ENCODE results near the gene B3GNT8.
"Not testable (repeated sequence)": the region's sequence is repeated elsewhere in the genome, so short reads cannot be mapped to it uniquely, and the experiment has no call there.

B3GNT8 gene

GRCh38 chr19:41414461-41414860, 12.7 kb downstream of the B3GNT8 start:
- no peak for DNase-seq (ENCODE audit: low spot score)

DNA sequence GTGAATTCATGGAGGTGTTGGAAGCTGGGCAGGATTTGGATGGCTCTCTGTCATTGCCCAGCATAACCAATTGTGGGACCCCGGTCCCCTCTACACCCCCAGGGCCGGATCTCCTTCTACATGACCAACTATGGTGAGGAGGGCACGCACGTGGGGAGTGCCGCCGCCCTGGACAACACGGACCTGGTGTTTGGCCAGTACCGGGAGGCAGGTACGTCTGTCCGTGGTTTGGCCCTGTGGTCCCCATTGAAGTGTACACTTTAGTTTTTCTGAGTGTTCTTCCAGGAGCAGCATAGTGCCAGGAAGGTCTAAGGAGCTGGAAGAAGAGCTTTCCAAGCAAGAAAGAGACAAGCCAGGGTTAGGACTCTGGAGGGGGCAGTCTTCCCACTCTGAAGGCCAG, 13.2 kb downstream of the B3GNT8 start:
- DNase-seq (ENCODE audit: low spot score) = no peak

DNA sequence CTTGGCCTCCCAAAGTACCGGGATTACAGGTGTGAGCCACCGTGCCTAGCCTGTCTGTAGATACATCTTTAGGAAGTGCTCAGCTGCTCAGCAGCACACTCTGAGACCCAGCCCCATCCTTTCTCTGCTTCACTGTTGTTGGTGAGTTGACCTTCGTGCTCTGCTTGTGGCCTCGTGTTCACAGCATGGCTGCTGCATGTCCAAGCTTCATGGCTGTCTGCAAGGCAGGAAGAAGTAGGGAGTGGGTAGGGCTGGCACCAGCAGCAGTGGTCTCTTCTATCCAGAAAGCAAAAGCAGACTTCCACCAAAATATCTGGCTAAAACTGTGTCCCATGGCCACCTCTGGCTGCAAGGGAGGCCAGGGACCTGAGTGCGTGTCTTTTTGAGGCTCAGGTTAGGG, 14.2 kb downstream of the B3GNT8 start:
- no peak for DNase-seq (ENCODE audit: low spot score)

DNA sequence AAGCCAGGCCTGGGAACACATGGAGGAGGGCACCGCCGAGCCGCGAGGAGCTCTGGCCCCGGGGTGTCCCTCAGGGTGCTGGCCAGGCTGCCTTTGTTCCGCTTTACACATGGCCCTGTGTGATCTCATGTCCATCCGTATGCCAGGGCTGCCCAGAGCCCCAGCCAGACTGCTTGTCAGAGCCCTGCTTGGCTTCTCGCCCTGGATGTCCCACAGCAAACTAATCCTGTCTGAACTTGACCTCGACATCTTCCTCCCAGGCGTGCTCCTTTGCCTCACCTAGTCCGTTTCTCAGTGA, 15.3 kb downstream of the B3GNT8 start:
- DNase-seq (ENCODE audit: low spot score) = no peak

- no peak for DNase-seq (ENCODE audit: low spot score)
These were observed 15.8 kb downstream of the B3GNT8 start for GRCh38 chr19:41411100-41411967.

- no peak for DNase-seq (ENCODE audit: low spot score)
These were observed 16.7 kb downstream of the B3GNT8 start for GRCh38 chr19:41410336-41411054.

DNA sequence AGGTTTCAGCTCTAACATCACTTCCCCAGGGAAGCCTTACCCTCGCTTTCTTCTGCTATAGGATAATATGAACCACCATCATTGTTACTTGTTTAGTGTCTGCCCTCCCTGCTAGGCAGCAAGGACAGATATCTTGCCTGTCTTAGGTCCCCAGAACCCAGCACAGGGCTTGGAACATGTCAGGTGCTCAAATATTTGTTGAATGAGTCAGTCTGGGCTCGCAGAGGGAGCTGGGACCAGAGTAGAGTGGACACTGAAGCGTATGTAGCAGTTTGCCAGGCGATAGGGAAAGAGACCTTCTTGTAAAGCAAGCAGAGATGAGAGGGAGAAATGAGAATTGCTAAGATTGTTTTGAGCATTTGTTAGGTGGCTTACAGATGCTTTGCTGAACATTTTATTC, 17.9 kb downstream of the B3GNT8 start:
- DNase-seq (ENCODE audit: low spot score) = no peak

DNA sequence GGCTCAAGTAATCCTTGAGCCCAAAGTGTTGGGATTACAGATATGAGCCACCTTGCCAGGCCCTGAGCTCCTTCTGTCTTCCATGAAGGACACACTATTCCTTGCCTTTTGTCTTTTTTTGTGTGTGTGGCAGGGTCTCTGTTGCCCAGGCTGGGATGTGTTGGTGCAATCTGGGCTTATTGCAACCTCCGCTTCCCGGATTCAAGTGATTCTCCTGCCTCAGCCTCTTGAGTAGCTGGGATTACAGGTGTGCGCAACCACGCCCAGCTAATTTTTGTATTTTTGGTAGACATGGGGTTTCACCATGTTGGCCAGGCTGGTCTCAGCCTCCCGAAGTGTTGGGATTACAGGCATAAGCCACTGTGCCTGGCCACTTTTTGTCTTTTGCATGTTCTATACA, 18.3 kb downstream of the B3GNT8 start:
- DNase-seq (ENCODE audit: low spot score) = not testable (repeated sequence)

GRCh38 chr19:41408256-41408655, 18.9 kb downstream of the B3GNT8 start:
- DNase-seq (ENCODE audit: low spot score) = no peak

GRCh38 chr19:41407271-41407670, 19.9 kb downstream of the B3GNT8 start:
- peak; percentile 73 for DNase-seq (ENCODE audit: low spot score)

DNA sequence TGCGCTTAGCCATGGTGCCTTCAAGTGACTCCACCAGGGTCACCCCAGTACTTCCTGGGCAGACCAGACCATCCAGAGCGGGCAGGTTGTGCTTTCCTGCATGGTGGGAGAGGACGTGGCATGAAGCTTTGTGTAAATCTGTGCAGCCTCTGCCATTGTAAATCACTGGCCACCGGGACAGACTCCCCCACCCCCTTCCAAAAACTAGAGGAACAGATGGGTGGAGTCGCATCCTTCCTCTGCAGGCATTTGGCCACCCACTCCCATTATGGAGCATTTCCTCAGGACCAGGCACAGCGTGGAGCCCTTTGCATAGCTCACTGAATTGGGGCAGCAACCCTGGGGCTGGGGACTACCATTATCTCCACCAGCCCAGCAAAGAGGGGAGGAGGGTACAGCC, 21.4 kb downstream of the B3GNT8 start:
- no peak for DNase-seq (ENCODE audit: low spot score)

DNA sequence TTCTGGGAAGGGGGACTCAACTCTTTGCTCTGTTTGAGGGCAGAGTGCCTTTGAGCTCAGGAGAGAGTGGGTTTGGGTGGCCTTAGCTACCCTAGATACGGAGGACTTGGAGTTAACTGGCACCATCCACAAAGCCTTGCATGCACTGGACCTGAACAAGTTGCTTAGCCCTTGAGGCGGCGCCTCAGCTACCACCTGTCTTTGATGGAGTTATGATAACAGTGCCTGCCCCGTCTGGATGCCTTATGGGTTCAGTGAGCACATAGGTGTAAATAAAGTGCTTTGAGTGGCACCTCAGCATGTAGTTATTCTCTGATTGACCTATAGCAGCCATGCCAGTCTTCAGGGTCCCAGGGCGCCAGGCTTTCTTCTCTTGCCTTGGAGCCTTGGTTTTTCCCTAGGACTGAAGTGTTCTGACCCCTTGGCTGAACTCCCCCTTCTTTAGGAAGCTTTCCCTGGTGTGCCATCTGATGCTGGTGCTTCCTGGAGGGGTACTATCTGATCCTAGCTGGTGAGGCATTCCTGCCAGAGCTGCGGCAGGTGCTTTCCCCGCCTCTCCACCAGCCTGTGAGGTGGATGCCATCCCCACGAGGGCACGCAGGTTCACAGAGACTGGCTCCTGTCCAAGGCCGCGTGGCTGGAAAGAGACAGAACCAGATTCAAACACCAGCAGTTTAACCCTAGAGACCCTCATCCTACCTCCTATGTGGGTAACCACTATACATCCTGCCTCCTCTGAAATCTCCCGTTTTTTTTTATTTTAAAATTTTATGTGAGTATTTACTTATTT, 23.8 kb downstream of the B3GNT8 start:
- DNase-seq (ENCODE audit: low spot score) = no peak

DNA sequence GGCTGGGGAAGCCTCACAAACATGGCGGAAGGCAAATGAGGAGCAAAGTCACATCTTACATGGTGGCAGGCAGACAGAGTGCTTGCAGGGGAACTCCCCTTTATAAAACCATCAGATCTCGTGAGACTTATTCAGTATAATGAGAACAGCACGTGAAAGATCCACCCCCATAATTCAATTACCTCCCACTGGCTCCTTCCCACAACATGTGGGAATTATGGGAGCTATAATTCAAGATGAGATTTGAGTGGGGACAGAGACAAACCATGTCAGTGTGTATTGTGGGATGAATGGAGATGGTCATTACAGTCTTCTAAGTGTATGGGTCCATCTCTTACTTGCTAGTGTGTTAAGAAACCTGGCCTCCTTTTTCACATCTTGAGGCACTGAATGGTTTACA, 25.2 kb downstream of the B3GNT8 start:
- DNase-seq (ENCODE audit: low spot score) = no peak

DNA sequence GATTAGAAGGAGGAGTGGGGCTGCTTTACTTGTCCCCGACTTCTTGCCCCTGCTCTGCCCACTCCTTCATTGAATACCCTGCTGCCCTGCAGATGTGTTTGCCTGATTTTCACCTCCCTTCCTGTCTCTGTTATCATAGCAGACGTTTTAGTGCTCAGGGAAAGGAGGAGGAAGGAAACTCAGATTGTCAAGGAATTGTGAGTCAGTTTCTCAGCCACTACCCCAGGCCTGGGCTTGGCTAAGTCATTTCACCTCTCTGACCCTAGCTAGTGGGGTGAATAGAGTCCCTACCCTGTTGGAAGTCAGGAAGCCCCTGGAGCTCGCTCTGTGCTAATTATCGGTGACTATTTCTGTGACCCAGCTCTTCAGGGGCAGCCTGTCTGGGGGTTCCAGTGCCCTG, 25.7 kb downstream of the B3GNT8 start:
- DNase-seq (ENCODE audit: low spot score) = peak; percentile 82

GRCh38 chr19:41399525-41399924, 27.6 kb downstream of the B3GNT8 start:
- no peak for DNase-seq (ENCODE audit: low spot score)

DNA sequence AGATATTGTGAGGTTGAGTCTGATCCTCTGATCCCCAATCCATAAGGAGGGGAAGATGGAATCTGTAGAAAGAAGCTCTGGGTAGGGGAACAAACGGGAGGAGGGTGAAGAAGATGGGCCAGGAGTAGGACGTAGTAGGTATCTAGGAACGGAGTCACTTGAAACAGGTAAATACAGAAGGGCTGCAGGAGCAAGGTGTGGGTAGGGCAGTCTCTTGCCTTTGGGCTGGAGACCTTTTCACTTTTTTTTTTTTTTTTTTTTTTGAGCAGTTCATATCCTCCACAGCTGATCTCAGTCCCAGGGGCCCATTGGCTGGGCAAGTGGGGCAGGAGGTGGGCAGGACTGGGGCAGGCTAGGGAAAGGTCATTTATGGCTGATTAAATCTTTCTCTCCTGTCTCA, 28.1 kb downstream of the B3GNT8 start:
- no peak for DNase-seq (ENCODE audit: low spot score)

- DNase-seq (ENCODE audit: low spot score) = no peak
These were observed 28.6 kb downstream of the B3GNT8 start for GRCh38 chr19:41398598-41398997.

DNA sequence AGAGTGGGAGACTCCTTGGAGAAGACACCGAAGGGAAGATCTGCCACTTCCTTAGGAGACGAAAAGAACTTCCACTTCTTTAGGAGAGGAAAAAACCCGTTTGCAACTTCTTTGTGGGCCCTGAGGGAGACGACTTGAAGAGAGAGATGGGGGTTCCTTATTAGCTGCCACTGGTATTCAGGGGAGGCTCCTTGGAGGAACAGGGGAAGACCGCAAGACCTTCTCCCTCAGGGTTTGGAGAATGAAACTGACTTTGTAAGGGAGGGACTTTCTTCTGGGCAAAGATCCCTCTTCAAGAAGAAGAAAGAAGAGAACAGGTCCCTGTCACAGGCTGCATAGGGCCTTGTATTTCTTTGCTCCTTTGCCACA, 29.1 kb downstream of the B3GNT8 start:
- DNase-seq (ENCODE audit: low spot score) = no peak

DNA sequence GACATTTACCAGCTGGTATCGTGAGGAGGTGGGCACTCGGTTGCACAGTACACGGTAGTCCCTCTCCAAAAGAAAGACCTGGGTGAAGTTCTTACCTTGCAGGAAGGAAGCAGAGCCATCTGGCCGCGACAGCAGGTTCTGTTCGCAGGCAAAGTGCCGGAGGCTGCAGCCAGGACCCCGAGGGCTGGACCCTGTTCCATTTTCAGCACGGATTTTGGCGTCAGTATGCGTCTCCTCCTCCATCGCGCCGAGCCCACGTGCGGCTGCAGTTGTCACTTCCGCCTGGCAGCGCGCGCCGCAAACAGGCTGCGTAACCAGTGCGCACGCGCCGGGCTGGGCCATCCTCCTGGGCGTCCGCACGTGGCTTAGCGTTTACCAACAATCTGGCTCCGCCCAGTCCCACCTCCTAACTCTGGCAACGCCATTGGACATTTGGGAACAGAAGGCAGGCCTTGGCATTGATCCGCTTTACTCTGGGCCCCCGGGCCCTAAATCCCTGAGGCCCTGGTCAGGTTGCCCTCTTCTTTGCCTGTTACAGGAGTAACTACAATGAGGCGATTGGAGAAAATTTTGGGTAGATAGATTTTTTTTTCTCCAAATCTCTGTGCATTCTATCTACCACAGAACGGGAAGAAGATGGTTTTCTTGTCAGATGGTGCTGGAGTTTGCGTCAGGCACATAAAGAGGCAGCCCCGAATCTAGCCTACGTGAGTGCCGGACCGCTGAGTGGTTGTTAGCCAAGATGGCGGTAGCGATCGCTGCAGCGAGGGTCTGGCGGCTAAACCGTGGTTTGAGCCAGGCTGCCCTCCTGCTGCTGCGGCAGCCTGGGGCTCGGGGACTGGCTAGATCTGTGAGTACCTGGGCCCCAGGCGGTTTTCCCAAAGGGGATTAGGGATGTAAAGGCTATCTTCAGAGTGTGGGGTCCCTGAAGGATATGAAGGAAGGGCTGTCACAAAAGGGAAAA, 29.8 kb downstream of the B3GNT8 start, which contains the start of the genes BCKDHA and EXOSC5:
Gene BCKDHA (plus strand): TSS at position 733 of the 964 bp plus-strand sequence. CDS start 10 bp downstream, at position 743.
Gene EXOSC5 (minus strand): TSS at position 274 of the 964 bp plus-strand sequence. CDS start 31 bp downstream, at position 243.
- DNase-seq (ENCODE audit: low spot score) = peak; percentile 99

- no peak for DNase-seq (ENCODE audit: low spot score)
These were observed 31.8 kb downstream of the B3GNT8 start for GRCh38 chr19:41395355-41395754.

GRCh38 chr19:41392775-41393174, 34.4 kb downstream of the B3GNT8 start:
- no peak for DNase-seq (ENCODE audit: low spot score)
